Activated T-helper 1 cell treated with anti-CD3 and anti-CD28 coated beads, Interleukin-2, amount 50 U/mL, for 16 hours (primary cell): ENCODE measurements around the gene TACC2.

Experiments used
- DNase-seq, 2 donors: peaks; one replicate each; pipeline ENCODE4 v3.0.0-alpha.2; 2020; ENCODE audit warnings: low read depth in 1 of 2, low spot score in 1 of 2

TACC2 gene

DNA sequence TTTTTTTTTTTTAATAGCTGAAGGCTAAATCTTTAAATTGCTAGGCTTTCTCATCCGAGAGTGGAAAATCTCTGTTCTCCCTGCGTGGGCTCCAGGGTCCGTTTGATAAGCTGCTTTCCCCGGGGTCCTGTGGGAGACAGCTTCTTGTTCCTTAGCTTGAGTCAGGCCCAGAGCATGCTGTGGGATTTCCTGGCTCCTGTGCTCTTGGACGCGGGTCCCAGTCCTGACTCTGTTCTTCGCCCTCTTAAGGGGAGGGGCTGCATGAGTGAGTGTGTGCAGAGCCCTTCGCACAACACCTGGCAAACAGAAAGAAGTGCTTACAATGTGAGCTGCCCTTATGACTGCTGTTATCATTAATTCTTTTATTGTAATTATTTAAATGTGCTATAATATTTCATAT lies 133.5 kb downstream of the TACC2 start:
- no peak for DNase-seq

DNA sequence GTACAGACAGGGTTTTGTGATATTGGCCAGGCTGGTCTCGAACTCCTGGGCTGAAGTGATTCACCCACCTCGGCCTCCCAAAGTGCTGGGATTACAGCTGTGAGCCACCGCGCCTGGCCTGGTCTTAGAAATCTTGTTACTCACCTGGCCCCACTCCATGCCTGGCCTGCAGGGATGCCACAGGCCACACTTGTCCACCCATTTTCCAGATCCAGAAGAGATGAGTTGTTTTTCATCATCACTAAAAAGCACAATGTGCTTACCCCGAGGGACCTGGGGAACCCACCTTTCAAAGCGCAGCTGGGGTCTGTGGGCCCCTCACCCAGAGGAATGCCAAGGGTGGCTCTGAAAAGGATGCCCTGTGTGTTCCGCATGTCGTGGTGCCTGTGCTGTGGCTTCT lies 134.2 kb downstream of the TACC2 start:
- no peak for DNase-seq

DNA sequence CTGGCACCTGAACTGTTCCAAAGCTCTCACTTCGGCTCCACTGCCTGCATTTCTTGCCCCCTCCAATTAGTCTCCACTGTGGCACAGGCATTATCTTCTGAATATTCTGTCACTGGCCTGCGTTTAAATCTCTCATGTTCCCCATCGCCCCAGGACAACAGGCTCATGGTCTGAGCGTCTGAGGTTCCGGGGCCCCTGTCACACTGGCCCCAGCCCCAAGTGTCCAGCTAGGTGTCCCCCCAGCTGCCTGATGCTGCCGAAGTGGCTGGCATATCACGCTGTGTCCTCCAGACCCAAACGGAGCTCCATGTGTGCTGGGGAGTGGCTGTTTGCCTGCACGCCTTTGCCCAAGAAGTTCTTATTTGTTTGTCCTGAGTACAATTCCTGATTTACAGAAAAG lies 135.4 kb downstream of the TACC2 start:
- DNase-seq, result no peak

DNA sequence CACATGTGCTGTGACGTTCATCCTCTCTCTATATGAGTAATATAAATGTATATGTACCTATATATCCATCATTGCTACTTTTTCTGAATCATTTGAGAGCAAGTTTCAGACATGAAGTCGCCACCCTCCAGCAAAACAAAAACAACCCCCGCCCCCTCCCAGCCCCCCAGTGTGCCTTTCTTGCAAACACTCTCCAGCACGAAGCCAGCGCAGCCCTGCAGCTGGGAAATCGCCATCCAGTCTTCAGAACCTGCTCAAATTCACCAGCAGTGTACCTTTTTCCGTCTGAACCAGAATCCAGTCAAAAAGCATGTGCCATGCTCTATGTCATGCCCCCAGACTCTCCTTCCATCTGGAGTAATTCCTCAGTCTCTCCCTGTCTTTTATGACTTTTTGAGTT lies 135.8 kb downstream of the TACC2 start:
- no peak for DNase-seq

DNA sequence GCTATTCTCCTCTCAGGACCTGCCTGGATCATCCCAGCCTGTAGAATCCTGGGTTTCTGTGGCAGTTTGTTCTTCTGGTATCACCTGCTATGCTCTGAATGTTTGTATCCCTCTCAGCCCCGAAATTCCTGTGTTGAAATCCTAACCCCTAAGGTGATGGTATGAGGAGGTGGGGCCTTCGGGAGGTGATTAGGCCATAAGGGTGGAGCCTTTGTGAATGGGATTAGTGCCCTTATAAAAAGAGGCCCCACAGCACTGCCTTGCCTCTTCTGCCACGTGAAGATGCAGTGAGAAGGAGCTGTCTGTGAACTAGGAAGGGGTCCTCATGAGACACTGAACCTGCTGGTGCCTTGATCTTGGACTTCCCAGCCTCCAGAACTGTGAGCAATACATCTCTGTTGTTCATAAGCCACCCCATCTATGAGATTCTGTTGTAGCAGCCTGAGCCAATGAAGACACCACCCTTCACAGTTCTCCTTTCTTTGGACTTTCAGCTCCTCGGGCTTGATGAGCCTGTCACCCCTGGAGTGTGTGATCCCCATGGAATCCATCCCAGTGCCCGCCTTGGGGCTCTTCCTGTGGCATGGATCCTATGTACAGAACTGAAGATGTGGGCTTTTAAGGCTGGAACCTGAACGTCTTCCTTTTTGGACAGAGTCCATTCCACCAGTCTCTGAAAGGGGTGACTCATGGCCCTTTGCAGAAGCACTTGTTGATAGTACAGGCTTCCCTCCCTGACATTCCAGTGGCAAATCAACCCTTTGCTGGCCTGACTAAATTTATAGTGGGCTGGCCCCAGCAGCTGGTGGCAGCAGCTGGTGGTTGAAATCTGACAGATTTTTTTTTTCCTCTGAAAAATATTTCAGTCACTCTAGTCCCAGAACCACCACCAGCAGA lies 138.0 kb downstream of the TACC2 start:
- DNase-seq, result no peak

DNA sequence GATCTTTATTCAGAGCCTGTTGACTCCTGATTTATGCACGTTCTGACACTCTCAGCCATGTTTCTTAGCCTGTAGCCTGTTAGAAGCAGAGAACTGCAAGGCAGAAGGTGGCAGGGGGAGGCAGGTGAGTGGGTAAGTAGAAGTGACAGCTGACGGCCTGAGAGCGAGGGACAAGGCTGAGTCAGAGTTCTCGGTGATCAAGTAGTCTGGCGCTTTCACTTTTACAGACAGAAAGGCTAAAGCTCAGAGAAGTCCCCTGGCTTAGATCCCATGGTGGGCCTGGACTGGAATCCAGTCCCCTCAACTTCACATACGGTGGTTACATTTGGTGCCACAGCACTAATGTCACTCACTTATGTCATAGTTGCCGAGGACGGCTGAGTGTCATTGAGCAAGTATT lies 139.0 kb downstream of the TACC2 start:
- no peak for DNase-seq

DNA sequence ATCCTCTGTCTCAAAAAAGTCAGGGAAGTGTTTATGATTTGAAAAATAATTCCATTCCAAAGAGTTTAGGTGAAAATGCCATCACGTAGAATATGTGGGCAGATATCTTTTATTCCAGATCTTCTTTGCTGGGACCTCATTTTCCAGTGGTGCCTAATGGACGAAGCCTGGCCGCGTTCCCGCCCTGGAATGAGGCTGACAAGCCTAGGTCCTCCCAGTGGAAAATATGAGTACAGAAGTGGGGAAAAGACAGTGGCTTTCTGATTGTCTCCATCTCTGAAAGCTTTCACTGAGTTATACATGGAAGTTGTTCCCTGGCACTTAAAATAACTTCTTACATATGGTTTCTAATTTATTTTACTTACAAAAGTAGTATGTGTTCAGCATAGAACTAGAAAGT lies 139.4 kb downstream of the TACC2 start:
- DNase-seq, result no peak

DNA sequence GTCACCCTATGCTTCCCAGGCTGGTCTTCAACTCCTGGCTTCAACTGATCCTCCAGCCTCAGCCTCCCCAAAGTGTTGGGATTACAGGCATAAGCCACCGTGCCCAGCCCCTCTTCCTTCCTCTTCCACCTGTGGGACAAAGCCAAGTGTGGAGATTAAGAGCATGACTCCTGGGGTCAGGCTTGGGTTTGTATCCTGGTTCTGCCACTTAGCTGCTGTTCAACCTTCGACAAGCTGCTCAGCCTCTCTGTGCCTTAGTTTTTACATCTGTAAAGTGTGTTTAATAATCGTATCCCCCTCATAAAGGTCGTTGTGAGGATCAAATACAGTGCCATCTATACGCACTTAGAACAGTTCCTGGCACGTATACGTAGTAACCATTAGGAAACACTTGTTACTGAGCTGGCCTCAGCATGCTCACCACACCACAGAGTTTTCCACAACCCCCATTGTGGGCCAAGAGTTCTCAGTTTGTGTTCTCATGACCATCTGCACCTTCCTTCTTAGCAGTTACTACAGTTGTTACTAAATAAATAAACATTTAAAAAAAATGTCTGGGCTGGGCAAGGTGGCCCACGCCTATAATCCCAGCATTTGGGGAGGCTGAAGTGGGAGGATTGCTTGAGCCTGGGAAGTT lies 141.6 kb downstream of the TACC2 start:
- no peak for DNase-seq

DNA sequence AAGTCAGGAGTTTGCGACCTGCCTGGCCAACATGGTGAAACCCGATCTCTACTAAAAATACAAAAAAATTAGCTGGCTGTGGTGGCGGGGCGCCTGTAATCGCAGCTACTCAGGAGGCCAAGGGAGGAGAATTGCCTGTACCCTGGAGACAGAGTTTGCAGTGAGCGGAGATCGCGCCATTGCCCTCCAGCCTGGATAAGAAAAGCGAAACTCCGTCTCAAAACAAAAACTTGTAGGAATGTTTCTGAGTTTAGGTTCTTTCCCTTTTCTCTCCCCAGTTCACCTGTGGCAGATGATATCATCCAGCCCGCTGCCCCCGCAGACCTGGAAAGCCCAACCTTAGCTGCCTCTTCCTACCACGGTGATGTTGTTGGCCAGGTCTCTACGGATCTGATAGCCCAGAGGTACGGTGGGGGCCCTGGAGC lies 143.4 kb downstream of the TACC2 start:
- no peak for DNase-seq

DNA sequence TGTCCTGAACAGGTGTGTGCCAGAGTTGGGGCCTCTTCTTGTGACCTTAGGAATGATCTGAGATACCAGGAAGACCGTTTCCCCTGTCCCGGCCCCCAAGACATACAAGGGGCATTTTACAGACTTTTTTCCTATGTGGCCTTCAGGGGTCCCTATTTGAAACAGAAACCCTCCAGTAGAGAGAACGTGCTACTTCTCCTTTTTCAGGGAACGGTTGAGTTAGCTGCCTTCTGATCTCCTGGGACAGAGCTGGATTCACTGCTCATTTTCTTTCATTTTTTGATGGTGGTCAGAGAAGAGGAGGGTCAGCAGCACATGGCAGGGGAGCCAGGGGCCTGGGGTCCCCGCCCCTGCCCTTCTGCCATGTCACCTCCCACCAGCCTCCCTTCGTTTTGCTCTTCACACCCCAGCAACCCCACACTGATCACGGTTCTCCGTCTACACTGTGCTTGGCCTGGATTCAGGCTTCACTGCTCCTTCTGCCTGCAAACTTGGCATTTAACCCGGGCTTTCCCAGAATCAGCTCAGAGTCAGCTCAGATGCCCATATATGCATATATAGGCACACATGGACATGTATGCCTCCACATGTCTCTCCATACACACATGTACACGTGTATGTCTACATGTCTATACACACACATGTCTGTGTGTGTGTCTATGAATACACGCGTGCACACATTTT lies 144.1 kb downstream of the TACC2 start:
- DNase-seq, result no peak

DNA sequence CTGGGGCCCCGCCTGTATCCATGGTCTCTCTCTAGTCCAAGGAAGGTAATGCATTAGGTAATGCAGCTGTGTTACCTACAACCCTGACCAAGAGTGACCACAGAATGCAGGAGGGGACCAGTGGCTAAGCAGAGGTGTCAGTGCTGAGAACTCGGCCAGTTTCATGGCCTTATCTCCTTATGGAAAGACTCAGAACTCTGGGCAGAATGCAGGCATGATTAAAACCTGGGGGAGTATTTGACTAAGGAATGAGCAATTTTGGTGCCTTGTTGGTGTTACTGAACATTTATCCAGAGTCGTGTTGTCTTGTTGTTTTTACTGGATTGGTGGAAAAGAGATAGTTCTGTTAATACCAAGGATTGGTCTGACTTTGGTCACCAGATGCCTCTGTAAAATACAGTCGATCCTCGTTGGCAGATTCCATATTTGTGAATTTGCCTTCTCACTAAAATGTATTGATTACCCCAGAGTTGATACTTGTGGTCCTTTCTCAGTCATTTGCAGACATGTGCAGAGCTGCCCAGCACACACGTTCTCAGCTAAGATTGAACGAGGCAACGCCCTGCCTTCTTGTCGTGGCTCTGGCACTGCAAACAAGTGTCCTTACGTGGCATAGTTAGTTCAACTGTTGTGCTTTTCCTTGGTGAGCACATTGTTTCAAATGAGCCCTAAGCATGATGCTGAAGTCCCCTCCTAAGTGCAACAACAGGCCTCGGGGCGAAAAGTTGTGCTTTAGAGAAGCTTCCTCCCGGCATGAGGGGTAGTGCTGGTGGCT lies 146.5 kb downstream of the TACC2 start:
- no peak for DNase-seq

DNA sequence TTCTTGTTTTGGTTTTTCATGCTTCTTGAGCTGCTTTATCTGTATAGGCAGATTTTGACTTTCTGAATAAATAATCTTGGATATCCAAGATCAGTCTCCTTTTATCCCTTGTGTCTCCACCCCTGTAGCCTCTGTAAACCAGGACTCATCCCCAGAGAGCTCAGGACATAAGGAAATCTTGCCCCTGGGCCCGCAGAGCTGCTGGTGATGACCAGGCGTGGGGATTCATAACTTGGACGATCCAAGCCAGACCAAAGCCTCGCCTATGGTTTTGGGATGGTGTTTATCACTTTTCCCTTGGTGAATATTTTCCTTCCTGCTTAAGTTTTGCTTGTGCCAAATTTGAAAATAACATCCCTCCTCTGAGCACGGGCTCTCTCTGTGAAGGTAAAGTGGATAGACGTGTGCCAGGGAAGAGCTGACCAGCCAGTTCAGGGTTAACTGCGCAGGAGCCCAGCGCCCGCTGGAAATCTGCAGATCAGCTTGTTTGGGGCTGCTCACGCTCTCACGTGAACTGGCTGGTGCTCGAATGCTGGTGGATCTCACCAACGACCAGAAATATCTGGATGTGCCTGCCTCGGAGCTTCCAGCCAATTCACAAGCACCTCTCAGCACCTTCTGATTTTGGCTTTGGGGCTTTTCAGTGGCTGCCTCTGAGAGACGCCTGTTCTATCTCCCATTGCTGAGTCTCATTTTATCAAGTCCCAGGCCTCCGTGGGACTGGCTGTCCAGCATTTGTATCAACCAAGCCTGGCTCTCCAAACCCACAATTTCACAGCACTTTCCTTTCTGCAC lies 150.1 kb downstream of the TACC2 start:
- DNase-seq, result no peak

DNA sequence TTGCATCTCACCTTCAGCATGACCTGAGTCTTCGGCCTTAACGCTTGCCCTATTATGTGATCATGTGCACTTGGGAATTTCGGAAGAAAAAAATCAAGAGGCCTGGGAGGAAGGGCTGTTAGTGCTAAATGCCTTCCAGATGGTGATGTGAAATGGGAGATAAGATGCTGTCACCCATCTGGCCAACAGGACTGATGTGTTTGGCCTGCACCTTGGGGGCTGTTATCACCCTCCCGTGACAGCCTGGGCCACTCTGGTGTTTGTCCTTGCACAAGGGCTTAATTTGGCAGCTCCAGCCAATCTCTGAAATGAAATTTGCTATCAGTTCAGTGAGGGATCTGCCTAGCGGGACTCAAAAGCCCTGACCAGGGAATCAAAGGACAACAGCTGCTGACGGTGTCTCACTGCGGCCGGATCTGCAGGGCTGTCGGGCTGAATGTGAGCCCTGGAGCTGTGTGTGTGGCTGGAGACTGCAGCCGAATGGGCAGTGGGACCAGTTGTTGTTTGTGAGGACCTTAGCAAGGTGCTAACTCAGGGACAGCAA lies 150.7 kb downstream of the TACC2 start:
- DNase-seq, result no peak

DNA sequence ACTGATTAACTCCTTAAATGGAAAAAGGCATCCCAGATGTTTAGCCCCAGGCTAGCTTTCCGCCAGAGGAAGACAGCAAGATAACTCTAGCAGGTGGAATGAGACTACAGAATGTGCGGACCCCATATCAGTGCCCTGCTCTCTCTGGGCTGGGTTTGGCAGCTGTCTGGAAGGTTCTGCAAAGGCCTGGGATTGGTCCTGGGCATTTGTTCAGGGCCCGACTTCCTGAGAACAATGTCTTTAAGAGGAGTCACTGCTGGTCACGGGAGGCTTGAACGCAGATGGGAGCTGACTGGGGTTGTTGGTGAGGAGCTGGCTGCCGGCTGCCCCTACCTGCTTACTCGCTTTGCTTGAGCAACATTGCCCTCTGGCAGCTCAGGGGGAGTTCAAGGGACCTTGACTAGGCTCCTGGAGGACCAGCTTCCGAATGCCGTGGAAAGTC lies 151.5 kb downstream of the TACC2 start:
- no peak for DNase-seq

DNA sequence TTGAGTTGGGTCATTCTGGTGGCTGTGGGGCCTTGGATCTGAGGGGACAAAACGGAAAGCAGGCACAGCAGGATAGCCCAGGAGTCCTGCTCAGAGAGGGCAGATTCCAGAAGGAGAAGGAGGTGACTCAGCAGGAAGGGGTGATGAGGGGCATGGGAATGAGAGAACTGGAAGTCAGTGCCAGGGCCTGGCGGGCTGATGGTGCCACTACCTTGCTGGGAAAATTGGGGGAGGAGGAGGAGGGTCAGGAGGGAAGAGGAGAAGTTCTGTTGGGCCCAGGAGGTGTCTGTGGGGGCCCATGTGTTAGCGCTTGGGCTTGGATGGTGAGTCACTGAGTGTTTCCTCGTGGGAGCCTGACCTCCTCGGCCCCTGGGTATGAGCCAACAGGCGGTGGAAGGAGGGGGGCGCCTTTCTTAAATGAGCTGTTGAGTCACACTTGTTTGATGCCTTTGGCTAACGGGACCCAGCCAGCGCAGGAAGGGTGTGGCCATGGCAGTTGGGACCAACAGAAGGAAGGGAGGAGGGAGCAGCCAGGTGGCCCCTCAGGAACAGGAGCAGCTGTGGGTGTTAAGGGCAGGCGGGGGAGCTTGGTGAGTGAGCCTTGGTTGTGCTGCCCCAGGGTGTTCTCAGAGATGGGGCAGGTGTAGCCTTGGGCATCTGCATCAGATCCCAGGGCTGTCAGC lies 152.1 kb downstream of the TACC2 start:
- DNase-seq, result no peak

DNA sequence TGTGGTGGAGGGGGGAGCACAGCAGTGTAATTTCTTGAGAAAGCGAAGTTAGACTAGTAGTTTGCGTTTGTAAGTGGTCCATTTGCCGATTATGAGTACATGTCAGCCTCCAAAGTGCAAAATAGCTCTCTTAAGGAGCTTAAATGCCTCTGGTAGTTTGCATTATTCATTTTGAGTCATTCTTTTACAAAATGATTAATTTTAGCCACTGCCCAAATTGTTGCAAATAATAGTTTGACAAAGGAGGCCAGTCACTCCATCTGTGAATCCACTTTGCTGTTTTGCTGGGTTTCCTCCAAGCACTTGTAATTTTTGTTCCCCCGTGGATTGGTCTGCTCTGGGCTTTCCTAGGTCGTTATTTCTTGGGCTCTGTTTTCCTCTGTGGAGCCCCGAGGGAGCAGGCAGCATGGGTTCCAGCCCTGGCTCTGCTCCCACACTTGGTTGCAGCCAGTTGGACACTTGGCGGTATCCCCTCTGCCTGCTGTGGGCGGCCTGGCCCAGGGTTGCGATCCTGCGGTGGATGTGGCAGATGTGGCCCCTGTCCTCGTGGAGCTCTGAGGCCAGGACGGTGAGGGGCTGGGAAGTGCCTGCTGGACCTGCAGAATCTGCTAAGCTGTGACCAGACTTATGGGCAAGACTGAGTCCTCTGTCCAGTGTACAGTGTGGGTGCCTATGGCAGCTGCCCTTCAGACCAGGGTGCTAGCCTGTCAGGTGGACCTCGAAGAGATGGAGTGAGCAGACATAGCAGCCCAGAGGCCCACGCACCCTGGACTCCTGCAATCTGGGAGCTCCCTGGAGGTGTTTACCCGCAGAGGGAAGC lies 153.1 kb downstream of the TACC2 start:
- DNase-seq, result no peak

DNA sequence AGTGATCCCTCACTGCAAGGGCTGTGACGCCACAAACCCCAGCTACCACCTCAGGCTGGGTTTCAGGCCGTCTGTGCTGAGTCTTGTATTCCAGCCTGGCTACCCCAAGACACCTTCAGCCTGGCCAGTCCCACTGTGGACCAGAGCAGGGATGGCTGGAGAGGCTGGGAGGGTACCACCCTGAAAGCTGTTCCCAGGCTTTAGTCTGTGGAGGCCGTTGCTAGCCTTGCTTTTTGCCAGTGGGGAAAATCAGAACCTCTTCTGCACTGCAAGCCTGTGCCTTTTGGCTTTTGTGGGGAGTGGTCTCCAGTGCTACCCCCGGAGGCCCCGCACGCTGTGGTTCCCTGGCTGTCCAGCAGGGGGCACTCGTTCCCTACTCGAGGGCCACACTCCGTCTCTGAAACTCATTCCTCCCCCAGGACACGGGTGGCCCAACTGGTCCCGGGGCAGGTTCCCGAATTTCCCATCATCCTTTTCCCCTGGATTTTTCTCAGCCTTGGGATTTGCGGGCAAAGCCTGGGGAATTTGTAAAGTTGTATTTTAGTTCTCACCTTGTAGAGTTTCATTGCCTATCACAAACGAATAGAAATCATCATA lies 153.8 kb downstream of the TACC2 start:
- no peak for DNase-seq

DNA sequence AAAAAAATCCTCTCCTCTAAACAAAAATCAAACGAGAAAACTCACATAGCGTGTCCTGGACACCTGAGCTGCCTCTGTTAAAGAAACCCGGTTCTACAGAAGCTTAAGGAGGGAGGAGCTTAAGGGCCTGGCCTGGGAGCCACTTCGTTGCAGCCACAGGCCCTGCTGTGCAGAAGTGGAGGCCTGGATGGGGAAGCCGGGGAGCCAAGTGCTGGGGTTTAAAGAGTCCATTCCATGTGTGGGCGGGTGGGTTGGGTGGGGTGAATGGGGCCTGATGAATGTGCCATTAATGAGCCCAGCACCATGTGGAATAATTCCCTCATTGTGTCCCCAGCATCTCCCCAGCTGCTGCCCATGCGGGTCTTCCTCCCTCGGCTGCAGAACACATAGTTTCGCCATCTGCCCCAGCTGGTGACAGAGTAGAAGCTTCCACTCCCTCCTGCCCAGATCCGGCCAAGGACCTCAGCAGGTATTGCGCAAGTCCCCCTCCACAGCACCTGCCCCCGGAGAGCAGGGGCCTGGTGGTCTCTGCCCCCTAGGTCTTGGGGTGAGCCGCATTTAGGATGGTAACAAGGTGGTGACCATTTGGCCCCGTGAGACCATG lies 154.4 kb downstream of the TACC2 start:
- no peak for DNase-seq
